HG03175 (cell line): ENCODE data around the gene LTC4S.
A peak's percentile ranks its signal among the peaks of the same experiment; 100 is the strongest.
"Not testable (repeated sequence)": the region's sequence is repeated elsewhere in the genome, so short reads cannot be mapped to it uniquely, and the experiment has no call there.

Source experiments
- ATAC-seq: cut with Tn5 transposase; IDR thresholded peaks from one replicate; pipeline ENCODE4 v1.9.1; 2021; ENCODE audit warnings: mild to moderate bottlenecking, moderate library complexity; ENCODE audit not compliant: unreplicated experiment

The LTC4S gene, protein sequence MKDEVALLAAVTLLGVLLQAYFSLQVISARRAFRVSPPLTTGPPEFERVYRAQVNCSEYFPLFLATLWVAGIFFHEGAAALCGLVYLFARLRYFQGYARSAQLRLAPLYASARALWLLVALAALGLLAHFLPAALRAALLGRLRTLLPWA

DNA sequence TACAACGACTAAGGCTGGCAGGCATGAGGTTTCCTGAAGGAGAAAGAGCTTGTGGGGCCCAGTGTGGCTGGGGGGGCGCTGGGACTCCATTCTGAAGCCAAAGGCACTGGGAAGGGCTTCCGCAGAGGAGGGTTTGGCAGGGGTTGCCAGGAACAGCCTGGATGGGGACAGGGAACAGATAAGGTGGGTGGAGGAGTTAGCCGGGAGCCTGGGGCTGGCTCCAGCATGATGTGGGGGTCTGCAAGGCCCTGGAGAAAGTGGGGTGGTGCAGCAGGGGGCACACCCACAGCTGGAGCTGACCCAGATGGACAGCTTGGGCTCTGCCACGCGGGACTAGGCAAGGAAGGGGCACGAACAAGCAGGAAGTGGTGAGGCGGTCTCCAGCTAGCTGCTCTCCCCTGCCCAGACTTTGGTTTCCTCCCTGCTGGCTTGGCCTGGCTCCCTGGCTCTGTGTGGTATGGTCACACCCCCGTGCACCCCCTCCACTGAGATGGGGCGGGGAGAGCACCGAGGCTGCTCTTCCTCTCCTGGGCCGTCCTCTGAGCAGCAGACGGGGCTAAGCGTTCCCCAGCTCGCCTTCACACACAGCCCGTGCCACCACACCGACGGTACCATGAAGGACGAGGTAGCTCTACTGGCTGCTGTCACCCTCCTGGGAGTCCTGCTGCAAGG, at the start of gene LTC4S:
Gene LTC4S (plus strand): TSS at position 519 of the 672 bp plus-strand sequence. CDS start 95 bp downstream, at position 614.
- ATAC-seq = peak; percentile 29

DNA sequence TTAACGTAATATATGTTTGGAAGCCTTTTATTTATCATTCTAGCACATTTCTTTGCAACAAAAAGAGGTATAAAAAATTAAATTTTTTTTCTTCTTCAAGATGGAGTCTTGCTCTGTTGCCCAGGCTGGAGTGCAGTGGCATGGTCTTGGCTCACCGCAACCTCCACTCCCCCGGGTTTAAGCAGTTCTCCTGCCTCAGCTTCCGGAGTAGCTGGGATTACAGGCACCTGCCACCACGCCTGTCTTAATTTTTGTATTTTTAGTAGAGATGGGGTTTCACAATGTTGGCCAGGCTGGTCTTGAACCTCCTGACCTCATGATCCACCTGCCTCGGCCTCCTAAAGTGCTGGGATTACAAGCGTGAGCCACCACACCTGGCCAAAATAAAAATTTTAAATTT, 49.7 kb upstream of the LTC4S start:
- ATAC-seq = not testable (repeated sequence)

DNA sequence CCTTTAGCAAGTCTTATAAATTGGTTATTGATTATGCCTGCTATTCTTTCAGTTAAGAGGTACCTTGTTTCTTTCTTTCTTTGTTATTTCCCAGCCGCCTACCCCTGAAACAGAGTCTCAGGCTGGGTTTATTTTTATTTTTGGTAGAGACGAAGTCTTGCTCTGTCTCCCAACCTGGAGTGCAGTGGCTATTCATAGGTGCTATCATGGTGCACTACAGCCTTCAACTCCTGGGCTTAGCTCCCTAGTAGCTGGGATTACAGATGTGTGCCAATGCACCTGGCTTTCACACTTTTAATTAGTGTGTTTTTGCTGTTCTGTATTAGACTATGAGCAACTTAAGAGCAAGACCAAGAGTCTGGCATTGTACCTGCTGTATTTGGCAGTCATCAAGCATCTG, 46.9 kb upstream of the LTC4S start:
- no peak for ATAC-seq

DNA sequence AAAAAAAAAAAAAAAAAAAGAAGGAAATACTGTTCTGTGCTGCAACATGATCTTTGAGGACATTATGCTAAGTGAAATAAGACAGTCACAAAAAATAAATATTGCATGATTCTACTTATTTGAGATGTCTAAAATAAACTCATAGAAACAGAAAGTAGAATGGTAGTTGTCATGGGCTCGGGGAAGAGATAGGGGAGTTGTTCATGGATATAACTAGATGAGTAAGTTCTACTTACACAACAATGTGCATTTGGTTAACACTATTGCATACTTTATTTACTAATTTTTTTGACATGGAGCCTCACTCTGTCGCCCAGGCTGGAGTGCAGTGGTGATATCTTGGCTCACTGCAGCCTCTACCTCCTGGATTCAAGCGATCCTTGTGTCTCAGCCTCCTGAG, 46.0 kb upstream of the LTC4S start:
- ATAC-seq = no peak

DNA sequence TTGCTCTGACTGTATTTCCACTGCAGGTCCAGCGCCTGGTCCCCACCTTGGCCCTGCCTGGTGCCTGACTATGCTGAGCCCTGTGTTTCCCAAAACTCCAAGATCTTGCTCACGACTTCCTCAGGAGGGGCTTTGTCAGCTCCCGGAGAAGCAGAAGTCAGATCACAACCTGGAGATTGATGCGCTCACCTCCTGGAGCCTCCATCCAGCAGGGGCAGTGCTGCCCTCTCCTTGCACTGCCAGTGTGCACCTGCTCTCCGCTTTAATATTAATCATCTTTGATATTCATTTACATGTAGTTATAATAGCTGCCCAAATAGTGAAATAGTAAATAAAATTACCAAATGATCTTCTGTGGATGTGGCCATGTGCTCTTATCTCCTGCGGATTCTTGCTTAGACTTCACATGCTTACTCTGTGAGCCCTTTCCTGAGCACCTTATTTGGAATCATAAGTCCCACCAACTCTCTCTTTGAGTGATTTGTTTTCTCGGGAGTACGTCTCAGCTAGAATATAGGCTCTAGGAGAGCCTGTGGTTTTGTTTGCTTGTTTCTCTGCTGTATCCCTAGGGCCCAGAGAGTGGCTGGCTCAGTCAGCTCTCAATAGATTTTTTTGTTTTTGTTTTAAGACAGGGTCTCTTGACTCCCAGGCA, 43.8 kb upstream of the LTC4S start:
- ATAC-seq = no peak

DNA sequence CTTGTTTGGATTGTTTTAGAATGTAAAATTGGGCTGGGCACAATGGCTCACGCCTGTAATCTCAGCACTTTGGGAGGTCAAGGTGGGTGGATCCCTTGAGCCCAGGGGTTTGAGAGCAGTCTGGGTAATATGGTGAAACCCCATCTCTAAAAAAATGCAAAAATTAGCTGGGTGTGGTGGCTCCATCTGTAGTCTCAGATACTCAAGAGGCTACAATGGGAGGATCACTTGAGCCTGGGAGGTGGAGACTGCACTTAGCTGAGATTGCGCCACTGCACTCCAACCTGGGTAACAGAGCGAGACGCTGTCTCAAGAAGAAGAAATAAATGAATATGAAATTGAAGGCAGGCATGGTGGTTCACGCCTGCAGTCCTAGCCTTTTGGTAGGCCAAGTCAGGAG, 39.8 kb upstream of the LTC4S start:
- no peak for ATAC-seq

DNA sequence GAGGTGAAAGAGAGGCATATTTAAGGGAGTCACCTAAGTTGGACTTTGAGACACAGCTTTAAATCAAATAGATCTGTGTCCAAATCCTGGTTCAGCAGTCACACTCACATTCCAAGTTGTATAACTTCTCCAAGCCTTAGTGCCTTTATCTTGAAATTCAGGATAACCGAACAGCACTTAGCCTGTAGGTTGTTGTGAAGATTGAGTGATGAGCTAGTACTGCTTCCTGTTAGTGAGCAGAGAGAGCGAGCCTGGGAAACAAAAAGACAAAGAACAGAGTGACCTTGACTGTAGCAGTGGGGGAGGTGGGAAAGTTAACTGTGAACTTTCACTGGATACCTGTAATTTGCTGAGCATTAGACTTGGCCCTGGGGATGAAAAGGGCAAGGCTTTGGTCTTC, 38.8 kb upstream of the LTC4S start:
- no peak for ATAC-seq

DNA sequence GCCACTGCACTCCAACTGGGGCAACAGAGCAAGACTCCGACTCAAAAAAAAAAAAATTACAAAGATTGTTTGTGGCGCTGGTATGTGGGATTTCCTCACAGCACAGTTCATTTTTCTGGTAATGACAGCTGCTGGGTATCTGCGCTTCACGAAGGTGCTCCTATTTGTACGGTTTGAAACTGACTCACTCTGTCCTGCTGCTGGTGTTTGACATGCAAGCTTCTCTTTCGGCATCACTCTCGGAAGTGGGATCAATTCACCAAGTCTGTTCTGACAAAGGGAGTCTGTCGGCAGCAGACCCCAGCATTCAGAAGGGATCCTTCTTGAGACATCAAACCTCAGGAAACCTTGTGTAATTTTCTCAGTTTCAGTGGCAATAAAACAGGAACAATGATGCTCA, 34.8 kb upstream of the LTC4S start:
- no peak for ATAC-seq

DNA sequence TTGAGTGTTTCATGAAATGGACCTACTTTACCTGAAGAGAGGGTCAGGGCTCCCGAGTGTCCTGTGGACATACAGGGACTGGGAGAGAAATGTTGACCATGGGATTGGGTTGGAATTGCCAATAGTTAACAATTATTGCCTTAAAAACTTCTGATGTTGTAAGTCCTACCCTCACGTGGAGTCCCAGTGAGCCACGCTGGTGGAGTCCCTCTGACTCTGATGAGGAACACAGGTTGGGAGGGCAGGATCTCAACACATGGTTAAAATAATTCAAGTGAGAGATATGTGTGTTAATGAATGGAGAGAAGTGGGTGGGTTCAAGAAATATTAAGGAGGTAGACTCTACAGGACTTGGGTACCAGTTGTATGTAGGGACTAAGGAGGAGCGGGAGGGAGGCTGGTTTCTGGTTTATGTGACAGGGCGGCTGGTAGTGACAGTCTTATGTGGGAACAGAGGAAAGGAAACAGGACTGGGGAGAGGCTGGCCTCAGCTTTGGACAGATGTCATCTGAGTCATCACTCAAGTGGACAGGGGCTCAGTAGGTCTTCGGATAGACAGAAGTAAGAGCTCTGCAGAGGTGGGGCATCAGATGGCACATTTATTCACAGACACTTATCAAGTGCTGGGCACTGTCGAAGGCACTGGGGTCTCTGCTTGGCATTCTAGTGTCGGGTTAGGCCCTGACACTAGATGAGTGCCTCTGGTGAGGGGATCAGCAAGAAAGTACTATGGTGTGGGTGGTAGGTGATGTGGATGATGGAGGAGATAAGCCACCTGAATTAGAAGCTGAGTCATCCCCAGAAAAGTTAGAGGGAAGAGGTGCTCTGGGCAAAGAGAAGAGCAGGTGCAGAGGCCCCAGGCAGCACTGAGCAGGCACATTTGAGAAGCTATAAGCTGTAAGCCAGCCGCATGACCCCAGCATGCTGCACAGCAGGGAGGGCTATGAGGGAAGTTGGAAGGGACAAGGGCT, 33.9 kb upstream of the LTC4S start:
- ATAC-seq = no peak

DNA sequence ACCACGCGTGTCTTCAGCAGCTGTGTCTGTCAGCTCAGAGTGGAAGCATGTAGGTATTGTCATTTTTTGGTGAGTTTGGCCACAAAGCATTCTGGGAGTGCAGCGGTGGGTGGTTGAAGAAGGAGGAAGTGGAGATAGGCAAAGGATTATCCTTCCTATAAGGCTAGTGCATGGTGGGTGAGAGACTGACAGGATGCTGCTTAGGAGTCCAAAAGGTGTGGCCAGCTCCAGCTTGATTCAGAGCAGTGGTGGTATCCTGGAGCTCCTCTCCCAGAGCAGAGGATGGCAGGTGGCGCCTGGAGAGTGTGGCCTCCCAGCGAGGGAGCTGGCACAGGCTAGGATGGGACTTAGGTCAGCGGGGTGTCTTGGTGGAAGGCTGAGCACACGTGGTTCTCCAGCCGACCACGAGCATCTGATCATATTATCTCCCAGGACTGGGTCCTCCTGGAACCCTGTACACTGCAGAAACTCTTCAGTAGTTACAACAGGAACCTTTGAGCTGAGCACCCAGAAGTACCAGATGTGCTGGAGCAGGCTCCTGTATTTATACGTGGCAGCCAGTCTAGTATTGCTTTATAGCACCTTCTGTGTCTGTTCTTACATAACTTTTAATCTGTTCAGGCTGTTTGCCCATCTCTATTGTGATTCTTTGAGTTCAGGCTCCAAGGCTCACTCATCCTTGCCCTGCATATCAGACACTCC, 31.6 kb upstream of the LTC4S start:
- ATAC-seq = no peak

DNA sequence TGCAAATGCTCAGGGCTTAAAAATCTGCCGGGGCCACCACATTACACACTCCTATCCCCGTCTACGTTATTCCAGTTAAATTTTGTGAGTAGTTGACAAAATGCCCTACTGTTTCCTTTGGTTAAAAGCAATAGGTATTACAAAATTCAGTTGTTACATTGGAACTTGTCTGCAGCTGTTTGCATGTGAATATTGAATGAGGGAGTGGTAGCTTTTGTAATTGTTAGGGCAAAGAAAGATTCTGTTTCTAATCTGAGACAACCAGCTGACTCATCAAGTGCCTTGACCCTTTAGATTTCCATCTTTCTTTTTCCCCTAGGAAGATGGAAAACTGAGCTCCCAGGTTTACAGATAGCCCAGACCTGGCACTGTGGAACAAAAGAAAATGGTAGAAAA, 31.0 kb upstream of the LTC4S start:
- no peak for ATAC-seq

DNA sequence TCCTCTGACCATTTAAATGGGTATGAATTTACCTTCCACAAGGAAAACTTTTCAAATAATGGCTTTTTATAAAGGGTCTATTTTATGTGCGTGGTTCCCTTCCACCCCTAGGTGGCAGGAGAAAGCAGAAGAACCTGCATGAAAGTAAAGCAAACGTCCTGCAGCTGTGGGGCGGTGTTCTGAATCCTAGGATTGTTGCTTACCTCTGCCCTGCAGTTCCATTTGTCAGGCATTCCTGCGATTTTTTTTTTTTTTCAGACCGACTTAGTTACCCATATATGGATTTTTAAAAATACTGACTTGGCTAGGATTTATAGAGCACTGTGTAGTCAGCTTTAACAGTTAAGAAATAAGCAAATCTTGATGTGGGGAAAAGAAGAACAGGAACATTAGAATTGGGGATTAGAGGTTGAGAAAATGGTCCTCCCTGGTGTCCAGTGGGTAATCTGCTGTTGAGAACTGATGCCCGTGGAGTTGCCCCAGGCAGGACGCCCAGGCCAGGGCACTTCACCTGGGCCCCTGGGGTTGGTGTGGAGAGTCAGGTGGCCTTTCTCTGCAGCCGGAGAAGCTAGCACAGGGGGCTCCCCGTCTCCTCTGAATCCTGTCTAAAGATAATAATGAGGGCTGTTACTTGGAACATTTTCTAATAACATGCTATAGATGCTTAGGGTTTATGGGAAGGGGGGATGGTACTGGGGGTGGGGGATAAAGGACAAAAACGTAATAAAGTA, 30.4 kb upstream of the LTC4S start:
- peak; percentile 64 for ATAC-seq

DNA sequence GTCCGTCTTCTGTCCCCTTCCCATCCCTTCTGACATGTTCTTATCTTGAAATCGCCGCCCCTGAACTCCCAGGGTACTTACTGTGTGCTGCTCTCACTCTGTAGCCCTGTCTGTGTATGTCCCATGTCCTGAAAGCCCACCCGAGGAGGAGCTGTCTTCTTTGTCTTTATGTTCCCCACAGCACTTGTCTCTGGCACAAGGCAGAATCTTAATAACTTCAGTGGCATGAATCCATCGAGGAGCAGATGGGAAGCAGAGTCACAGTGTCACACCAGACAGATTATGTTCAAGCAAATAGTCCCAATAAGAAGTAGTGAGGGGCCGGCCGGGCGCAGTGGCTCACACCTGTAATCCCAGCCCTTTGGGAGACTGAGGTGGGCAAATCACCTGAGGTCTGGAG, 29.7 kb upstream of the LTC4S start:
- ATAC-seq = no peak

DNA sequence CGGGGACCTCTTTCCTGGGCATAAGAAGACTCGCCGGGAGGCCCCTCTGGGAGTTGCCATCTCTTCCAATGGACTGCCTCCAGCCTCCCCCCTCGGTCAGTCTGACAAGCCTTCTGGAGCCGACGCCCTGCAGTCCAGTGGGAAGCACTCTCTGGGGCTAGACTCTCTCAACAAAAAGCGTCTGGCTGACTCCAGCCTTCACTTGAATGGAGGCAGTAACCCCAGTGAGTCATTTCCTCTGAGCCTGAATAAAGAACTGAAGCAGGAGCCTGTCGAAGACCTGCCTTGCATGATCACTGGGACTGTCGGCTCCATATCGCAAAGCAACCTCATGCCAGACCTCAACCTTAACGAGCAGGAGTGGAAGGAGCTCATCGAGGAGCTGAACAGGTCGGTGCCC, 28.4 kb upstream of the LTC4S start:
- ATAC-seq = no peak

DNA sequence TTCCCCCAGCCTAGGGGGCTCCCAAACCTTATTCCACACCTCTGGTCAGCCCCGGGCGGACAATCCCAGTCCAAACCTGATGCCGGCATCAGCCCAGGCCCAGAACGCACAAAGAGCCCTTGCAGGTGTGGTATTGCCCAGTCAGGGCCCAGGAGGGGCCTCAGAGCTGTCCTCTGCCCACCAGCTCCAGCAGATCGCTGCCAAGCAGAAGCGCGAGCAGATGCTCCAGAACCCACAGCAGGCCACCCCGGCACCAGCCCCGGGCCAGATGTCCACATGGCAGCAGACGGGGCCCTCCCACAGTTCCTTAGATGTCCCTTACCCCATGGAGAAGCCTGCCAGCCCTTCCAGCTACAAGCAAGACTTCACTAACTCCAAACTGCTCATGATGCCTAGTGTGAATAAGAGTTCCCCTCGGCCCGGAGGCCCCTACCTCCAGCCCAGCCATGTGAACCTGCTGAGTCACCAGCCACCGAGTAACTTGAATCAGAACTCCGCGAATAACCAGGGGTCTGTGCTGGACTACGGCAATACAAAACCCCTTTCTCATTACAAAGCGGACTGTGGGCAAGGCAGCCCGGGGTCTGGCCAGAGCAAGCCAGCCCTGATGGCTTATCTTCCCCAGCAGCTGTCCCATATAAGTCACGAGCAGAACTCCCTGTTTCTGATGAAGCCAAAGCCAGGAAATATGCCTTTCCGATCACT, 27.6 kb upstream of the LTC4S start:
- ATAC-seq = no peak

DNA sequence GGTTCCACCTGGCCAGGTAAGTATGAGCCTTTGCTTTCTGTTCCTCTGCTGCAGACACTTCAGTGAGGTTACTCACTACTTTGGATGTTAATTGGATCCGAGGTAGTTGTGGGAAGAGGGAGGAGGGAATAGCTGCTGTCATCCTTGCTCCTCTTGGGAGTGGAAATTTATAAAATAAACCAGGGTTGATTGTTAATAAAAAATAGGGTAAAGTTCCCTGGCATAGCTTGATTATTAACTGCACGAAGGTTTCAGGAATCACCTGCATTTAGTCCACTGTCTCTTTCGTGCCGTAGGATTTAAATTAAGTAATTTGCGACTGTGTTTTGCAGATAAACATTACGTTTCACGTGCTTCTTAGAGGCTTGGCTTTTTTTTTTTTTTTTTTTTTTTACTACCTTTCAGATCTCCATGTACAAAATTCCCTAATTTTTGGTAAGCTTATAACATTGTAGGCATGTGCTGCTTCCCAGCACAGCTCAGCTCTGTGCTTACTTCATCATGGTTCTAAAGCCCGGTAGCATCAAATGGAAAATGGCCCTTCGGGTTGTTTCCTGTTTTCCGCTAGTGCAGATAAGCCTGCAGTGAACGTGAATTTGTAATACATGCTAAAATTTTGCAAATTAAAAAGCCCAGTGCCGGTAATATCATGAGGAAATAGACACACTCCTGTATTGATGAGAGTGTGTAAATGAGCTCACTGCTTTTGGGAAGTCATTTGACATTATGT, 26.9 kb upstream of the LTC4S start:
- ATAC-seq = no peak

DNA sequence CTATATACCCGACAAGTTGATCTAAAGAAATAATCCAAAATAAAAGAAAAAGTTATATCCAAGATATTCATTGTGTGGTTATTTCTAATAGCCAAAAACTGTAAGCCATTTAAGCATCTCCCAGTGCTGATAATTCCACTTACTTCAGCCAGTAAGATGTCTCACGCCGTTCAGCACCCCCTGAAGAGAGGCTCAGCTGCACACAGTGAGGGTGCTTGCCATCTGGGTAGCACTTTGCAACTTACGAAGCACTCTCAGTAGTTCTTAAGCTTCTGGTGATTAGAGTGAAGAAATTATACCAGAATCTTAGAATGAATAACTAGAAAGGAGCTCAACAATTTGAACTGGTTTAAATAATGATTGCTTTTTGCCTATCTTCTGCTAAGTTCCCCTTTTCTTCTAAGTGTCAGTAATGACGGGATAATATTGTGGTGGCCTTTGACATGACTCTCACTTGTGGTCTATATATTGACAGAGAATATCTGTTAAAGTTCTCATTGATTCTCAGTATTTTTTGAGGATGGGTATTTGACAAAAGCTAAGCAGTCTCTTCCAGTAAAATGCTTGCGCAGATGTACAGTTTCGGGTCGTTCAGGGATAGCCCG, 26.2 kb upstream of the LTC4S start:
- no peak for ATAC-seq

DNA sequence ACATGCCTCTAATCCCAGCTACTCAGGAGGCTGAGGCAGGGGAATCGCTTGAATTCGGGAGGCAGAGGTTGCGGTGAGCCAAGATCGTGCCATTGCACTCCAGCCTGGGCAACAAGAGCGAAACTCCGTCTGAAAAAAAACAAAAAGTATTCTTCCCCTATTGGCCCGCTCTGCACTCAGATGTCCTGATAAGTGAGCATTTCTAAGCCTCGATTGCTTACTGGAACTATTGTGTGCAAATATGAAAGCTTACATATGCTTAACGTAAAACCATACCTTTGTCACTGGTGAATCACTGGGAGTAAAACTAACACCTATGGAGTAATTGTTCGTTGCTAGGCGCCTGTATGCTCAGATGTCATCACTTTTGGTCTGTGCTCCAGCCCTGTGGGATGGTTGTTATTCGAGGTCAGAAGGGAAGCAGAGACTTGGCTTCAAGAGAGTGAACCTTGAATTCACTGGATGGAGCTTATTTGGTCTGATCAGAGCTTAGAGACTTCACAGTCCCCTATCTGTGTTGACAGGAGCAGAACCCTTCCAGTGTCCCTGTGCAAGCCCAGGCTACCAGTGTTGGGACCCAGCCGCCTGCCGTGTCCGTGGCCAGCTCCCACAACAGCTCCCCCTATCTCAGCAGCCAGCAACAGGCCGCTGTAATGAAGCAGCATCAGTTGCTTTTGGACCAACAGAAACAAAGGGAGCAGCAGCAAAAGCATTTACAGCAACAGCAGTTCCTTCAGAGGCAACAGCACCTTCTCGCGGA, 25.3 kb upstream of the LTC4S start:
- ATAC-seq = no peak
